ENCODE results near the gene NCKAP5. TPM values are rescaled to one million over a fixed set of nuclear protein-coding genes. Genes with fewer than 3 reads are reported as not detected.
"Not testable (repeated sequence)": the region's sequence is repeated elsewhere in the genome, so short reads cannot be mapped to it uniquely, and the experiment has no call there.

NCKAP5 gene
- total RNA-seq, 2 experiments from 2014 or later: not detected

GRCh38 chr2:133218204-133218603 is 350.1 kb downstream of the NCKAP5 start:
- Mint-ChIP-seq H3K9me3 (peaks cover 2% of the 10 kb centered on the region), H3K27me3 (no peaks in the 10 kb centered on the region), H3K4me1 (no peaks in the 10 kb centered on the region), H3K36me3 (no peaks in the 10 kb centered on the region), H3K27ac (no peak overlapping the region), H3K4me3 (no peak overlapping the region)
- DNase-seq: no peak
- POLR2A ChIA-PET: no interaction called here
- no peak for ATAC-seq (ENCODE audit: low read depth)

- no peak overlapping the region for H3K4me3 Mint-ChIP-seq
- no peaks in the 10 kb centered on the region for H3K4me1 Mint-ChIP-seq
- H3K27ac Mint-ChIP-seq: no peak overlapping the region
- H3K9me3 Mint-ChIP-seq: peaks cover 2% of the 10 kb centered on the region
- no peaks in the 10 kb centered on the region for H3K36me3 Mint-ChIP-seq
- H3K27me3 Mint-ChIP-seq: no peaks in the 10 kb centered on the region
- no peak for ATAC-seq (ENCODE audit: low read depth)
- no peak for DNase-seq
- POLR2A ChIA-PET: no interaction called here
Observed at GRCh38 chr2:133215477-133215876, 352.8 kb downstream of the NCKAP5 start.

- no peaks in the 10 kb centered on the region for H3K36me3 Mint-ChIP-seq
- no peaks in the 10 kb centered on the region for H3K4me1 Mint-ChIP-seq
- H3K4me3 Mint-ChIP-seq: no peak overlapping the region
- peaks cover 2% of the 10 kb centered on the region for H3K9me3 Mint-ChIP-seq
- ATAC-seq (ENCODE audit: low read depth): no peak
- DNase-seq: no peak
- no peak overlapping the region for H3K27ac Mint-ChIP-seq
- POLR2A ChIA-PET: no interaction called here
- H3K27me3 Mint-ChIP-seq: no peaks in the 10 kb centered on the region
Observed at GRCh38 chr2:133213651-133214050, 354.6 kb downstream of the NCKAP5 start.

GRCh38 chr2:133209325-133209724 is 358.9 kb downstream of the NCKAP5 start:
- Mint-ChIP-seq H3K36me3 (no peaks in the 10 kb centered on the region), H3K27ac (no peak overlapping the region), H3K4me3 (no peak overlapping the region), H3K27me3 (no peaks in the 10 kb centered on the region), H3K9me3 (peaks cover 1% of the 10 kb centered on the region), H3K4me1 (no peaks in the 10 kb centered on the region)
- POLR2A ChIA-PET: no interaction called here
- no peak for ATAC-seq (ENCODE audit: low read depth)
- DNase-seq: no peak

GRCh38 chr2:133206666-133207065 is 361.6 kb downstream of the NCKAP5 start:
- H3K4me3 Mint-ChIP-seq; ATAC-seq (ENCODE audit: low read depth); H3K9me3 Mint-ChIP-seq; DNase-seq; H3K4me1 Mint-ChIP-seq; H3K27me3 Mint-ChIP-seq; H3K36me3 Mint-ChIP-seq; H3K27ac Mint-ChIP-seq; POLR2A ChIA-PET: not testable (repeated sequence)

- no peaks in the 10 kb centered on the region for H3K27me3 Mint-ChIP-seq
- DNase-seq: no peak
- POLR2A ChIA-PET: no interaction called here
- H3K36me3 Mint-ChIP-seq: no peaks in the 10 kb centered on the region
- H3K4me3 Mint-ChIP-seq: no peak overlapping the region
- H3K27ac Mint-ChIP-seq: no peak overlapping the region
- H3K4me1 Mint-ChIP-seq: no peaks in the 10 kb centered on the region
- H3K9me3 Mint-ChIP-seq: peaks cover 5% of the 10 kb centered on the region
- no peak for ATAC-seq (ENCODE audit: low read depth)
Observed at GRCh38 chr2:133204421-133204820, 363.8 kb downstream of the NCKAP5 start.

GRCh38 chr2:133200684-133201421 is 367.4 kb downstream of the NCKAP5 start:
- DNase-seq (no peak), ATAC-seq (ENCODE audit: low read depth) (no peak)
- Mint-ChIP-seq H3K4me3 (no peak overlapping the region), H3K4me1 (no peaks in the 10 kb centered on the region), H3K36me3 (no peaks in the 10 kb centered on the region), H3K9me3 (peaks cover 4% of the 10 kb centered on the region), H3K27me3 (no peaks in the 10 kb centered on the region), H3K27ac (no peak overlapping the region)
- POLR2A ChIA-PET: no interaction called here

- H3K36me3 Mint-ChIP-seq: no peaks in the 10 kb centered on the region
- POLR2A ChIA-PET: no interaction called here
- H3K27me3 Mint-ChIP-seq: no peaks in the 10 kb centered on the region
- H3K27ac Mint-ChIP-seq: no peak overlapping the region
- H3K4me3 Mint-ChIP-seq: no peak overlapping the region
- H3K9me3 Mint-ChIP-seq: peaks cover 4% of the 10 kb centered on the region
- H3K4me1 Mint-ChIP-seq: no peaks in the 10 kb centered on the region
- no peak for DNase-seq
- no peak for ATAC-seq (ENCODE audit: low read depth)
Observed at GRCh38 chr2:133198678-133199077, 369.6 kb downstream of the NCKAP5 start.

- Mint-ChIP-seq H3K4me3 (no peak overlapping the region), H3K4me1 (no peaks in the 10 kb centered on the region), H3K36me3 (no peaks in the 10 kb centered on the region), H3K9me3 (peaks cover 2% of the 10 kb centered on the region), H3K27ac (no peak overlapping the region), H3K27me3 (no peaks in the 10 kb centered on the region)
- ATAC-seq (ENCODE audit: low read depth) (no peak), DNase-seq (no peak)
- POLR2A ChIA-PET: no interaction called here
Observed at GRCh38 chr2:133197156-133197555, 371.1 kb downstream of the NCKAP5 start.

GRCh38 chr2:133194777-133195335 is 373.4 kb downstream of the NCKAP5 start:
- H3K4me1 Mint-ChIP-seq: no peaks in the 10 kb centered on the region
- POLR2A ChIA-PET: no interaction called here
- H3K27ac Mint-ChIP-seq: no peak overlapping the region
- H3K27me3 Mint-ChIP-seq: no peaks in the 10 kb centered on the region
- ATAC-seq (ENCODE audit: low read depth) (no peak), DNase-seq (no peak)
- H3K36me3 Mint-ChIP-seq: no peaks in the 10 kb centered on the region
- no peak overlapping the region for H3K4me3 Mint-ChIP-seq
- H3K9me3 Mint-ChIP-seq: no peaks in the 10 kb centered on the region

- ATAC-seq (ENCODE audit: low read depth): no peak
- Mint-ChIP-seq H3K9me3 (no peaks in the 10 kb centered on the region), H3K4me1 (no peaks in the 10 kb centered on the region), H3K4me3 (no peak overlapping the region), H3K27ac (no peak overlapping the region), H3K27me3 (no peaks in the 10 kb centered on the region), H3K36me3 (no peaks in the 10 kb centered on the region)
- DNase-seq: no peak
- POLR2A ChIA-PET: no interaction called here
Observed at GRCh38 chr2:133194362-133194655, 374.0 kb downstream of the NCKAP5 start.

GRCh38 chr2:133193544-133194361 is 374.5 kb downstream of the NCKAP5 start:
- Mint-ChIP-seq H3K36me3 (no peaks in the 10 kb centered on the region), H3K4me3 (no peak overlapping the region), H3K9me3 (no peaks in the 10 kb centered on the region), H3K27me3 (no peaks in the 10 kb centered on the region), H3K4me1 (no peaks in the 10 kb centered on the region), H3K27ac (no peak overlapping the region)
- DNase-seq (no peak), ATAC-seq (ENCODE audit: low read depth) (no peak)
- POLR2A ChIA-PET: no interaction called here

- ATAC-seq (ENCODE audit: low read depth) (no peak), DNase-seq (no peak)
- no peak overlapping the region for H3K4me3 Mint-ChIP-seq
- no peaks in the 10 kb centered on the region for H3K9me3 Mint-ChIP-seq
- POLR2A ChIA-PET: no interaction called here
- no peaks in the 10 kb centered on the region for H3K4me1 Mint-ChIP-seq
- H3K36me3 Mint-ChIP-seq: no peaks in the 10 kb centered on the region
- H3K27ac Mint-ChIP-seq: no peak overlapping the region
- no peaks in the 10 kb centered on the region for H3K27me3 Mint-ChIP-seq
Observed at GRCh38 chr2:133192028-133192427, 376.2 kb downstream of the NCKAP5 start.

- H3K4me1 Mint-ChIP-seq: no peaks in the 10 kb centered on the region
- H3K27ac Mint-ChIP-seq: no peak overlapping the region
- no peaks in the 10 kb centered on the region for H3K9me3 Mint-ChIP-seq
- ATAC-seq (ENCODE audit: low read depth) (no peak), DNase-seq (no peak)
- no peak overlapping the region for H3K4me3 Mint-ChIP-seq
- H3K36me3 Mint-ChIP-seq: no peaks in the 10 kb centered on the region
- POLR2A ChIA-PET: no interaction called here
- H3K27me3 Mint-ChIP-seq: no peaks in the 10 kb centered on the region
Observed at GRCh38 chr2:133177196-133177595, 391.1 kb downstream of the NCKAP5 start.

Data from activated naive CD8-positive, alpha-beta T cell treated with anti-CD3 and anti-CD28 coated beads, Interleukin-2, amount 10 ng/mL, durations not matched to agents 7 days and 5 days (primary cell).